HG02798 (cell line): Measurements from ENCODE around the gene ITGB1BP1.

Experiments
- ATAC-seq: cut with Tn5 transposase; IDR thresholded peaks from one replicate; pipeline ENCODE4 v1.9.1; 2021; ENCODE audit warnings: mild to moderate bottlenecking; ENCODE audit not compliant: unreplicated experiment, poor library complexity

Gene ITGB1BP1

DNA sequence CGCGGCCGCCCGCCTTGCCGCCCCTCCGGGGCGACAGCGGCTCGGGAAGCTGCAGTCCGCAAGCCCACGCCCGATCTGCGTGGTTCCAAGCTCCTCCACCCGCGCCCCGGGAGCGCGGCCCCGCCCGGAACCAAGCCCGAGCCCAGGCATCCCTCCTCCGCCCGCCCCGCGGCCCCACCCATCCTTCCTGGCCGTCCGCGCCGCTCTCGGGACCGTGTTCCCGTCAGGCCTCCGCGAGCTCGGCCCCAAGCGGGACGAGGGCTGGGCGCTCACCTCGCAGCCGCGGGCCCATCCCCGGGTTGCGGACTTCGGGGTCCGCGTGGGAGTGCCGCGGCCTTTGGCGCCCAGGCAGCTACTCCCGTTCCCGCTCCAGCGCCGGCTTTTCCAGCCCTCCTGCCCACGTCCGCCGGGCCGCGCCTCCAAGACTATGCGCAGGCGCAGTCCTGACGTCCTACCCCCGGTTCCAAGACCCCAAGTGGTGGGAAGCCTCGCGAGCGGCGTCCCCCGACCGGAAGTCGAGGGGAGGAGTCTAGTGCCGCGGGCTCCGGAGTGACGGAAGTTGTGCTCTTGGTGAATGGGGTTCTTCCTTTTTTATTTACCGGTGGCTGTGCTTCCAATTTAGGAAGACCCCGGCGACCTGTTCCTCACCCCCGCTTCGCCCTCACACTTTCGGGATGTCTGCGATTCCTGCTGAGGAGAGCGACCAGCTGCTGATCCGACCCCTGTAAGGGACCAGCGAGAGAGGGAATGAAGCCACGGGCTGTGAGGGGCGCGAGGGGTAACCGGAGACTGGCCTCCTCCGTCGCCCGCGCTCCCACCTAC, at the start of gene ITGB1BP1, which contains the start of gene CPSF3:
TSS of gene ITGB1BP1 (minus strand) at position 429 of the 822 bp plus-strand sequence. CDS start 4,831 bp downstream, outside the sequence.
TSS of gene CPSF3 (plus strand) at position 555 of the 822 bp plus-strand sequence. CDS start at position 675, 120 bp downstream.
- ATAC-seq: peak; percentile 86

GRCh38 chr2:9472511-9472910, 49.2 kb upstream of the ITGB1BP1 start:
- ATAC-seq: no peak

DNA sequence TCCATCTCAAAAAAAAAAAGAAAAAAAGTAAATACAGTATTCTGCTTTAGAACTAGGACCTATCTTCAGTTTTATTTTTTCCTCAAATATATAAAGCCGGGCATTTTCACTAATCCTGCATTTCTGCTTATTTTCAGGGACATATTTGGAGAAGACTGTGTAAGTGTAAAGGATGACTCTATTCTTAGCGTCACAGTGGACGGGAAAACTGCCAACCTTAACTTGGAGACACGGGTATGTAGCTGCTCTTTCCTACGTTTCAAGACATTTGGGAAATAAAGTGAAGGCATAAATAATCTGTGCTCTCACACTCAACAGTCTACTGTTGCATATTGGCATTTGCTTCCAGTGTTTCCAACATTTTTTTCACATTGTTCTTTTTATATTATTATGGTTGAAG, 47.9 kb upstream of the ITGB1BP1 start:
- ATAC-seq: no peak

DNA sequence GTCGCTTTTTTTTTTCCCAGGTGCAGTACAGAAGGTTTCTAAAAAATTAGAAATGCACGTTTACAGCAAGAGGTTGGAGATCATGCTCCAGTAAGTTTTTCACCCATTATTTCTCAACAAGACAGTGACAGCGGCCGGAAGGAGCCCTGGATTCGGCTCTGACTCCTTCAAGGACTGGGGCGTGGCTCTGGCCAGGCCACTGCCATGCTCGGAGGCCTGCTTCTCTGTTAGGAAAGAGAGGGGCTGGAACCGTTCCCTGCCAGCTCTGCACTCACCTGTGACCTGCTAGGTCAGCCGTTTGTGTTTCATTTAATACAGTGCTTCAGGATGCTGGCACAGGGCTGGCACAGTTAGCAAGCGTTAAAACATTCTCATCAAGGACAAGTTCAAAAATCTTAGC, 44.4 kb upstream of the ITGB1BP1 start:
- ATAC-seq: no peak

DNA sequence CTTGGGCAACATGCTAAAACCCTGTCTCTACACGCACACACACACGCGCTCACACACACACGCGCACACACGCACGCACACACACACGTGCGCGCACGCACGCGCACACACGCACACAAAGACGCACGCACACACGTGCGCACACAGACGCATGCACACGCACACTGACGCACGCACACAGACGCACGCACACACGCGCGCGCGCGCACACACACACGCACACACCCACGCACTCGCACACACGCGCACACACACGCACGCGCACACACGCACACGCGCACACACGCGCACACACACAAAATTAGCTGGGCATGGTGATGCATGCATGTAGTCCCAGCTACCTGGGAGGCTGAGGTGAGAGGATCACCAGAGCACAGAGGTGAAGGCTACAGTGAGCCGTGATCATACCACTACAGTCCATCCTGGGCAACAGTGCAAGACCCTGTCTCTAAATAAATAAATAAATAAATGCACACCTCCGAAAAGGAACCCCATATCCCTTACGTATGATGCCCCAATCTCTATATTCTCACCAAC, 42.9 kb upstream of the ITGB1BP1 start:
- ATAC-seq: no peak

- ATAC-seq: no peak
Observed at GRCh38 chr2:9465170-9465569, 41.8 kb upstream of the ITGB1BP1 start.

DNA sequence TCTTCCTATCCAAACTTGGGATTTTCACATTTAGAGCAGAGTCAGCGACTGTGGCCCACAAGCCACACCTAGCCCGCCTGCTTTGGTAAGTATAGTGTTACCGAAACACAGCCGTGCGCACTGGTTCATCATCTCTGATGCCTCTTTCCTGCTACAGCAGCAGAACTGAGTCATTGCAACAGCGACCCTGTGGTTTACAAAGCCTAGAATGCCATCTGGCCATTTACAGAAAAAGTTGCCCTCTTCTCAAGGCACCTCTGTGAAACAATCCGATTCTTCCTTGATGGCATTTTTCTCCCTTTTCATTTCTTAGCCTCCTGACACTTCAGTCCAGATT, 40.3 kb upstream of the ITGB1BP1 start:
- ATAC-seq: no peak

DNA sequence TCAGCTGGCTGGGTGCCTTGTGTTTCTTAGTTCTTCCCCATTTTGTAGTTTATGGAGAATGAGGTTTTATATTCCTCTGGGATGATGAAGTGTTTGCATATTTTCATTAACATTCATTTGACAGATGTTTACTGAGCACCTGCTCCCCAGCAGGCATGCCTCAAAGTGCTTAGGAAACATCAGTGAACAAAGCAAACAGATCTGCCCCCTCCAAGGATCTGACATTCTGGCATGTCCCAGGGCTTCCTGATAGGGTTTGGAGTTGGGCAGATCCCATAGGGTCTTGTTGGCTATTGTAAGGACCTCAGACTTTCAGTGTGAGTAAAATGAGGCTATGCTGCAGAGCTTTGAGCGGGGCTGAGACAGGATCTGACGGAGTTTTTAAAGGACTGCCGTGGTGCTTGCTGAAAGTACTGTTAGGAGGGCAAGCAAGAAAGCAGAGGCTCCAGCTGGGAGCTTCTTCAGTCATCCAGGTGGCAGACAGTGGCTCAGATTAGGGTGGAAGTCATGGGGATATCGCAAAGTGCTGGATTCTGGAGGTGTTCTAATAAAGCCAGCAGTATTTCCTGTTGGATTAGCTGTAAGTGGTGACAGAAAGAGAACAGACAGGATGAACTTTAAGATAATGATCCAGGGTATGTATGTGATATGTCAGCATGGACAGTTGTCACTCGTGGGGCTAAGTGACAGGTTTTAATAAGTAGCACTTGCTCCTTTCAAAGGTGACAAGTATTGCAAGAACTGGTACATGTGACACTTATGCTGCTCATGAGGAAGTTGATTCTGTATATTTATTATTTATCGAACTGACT, 39.8 kb upstream of the ITGB1BP1 start:
- no peak for ATAC-seq

GRCh38 chr2:9462313-9462712, 39.0 kb upstream of the ITGB1BP1 start:
- no peak for ATAC-seq

GRCh38 chr2:9461079-9461478, 37.8 kb upstream of the ITGB1BP1 start:
- ATAC-seq: no peak

DNA sequence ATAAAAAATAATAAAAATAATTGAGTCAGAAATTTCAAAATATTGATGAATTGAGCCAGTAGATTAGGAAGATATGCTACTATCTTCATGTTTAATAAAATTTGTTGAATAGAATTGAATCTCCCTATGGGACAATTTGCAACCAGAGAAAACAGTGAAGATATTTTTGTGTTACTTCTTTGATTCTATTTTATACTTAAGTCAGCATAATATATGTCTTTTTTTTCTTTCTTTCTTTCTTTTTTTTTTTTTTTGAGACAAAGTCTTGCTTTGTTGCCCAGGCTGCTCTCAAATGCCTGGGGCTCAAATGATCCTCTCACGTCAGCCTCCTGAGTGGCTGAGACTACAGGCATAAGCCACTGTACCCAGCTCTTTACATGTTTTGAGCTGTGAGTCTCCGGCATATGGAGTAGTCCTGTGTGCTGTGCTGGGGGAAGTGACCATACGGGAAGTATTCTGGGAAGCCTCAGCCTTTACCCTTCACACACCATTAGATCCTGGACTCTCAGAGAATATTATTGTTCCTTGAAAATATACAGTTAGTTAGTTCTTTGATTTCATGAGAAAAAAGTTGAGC, 37.2 kb upstream of the ITGB1BP1 start:
- no peak for ATAC-seq

DNA sequence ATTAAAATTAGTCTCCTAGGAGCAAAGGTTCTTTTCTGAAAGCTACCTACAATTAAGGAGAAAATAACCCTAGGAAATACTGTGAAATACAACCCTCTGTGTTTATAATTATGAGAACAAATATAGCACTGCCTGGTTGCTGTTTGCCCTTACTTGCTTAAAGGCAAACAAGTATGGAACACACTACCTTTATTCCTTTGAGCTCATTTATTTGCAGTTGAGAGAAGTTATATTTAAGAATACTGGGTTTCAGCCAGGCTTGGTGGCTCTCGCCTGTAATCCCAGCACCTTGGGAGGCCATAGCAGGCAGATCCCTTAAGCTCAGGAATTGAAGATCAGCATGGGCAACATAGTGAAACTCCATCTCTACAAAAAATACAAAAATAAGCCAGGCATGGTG, 27.9 kb upstream of the ITGB1BP1 start:
- ATAC-seq: no peak

DNA sequence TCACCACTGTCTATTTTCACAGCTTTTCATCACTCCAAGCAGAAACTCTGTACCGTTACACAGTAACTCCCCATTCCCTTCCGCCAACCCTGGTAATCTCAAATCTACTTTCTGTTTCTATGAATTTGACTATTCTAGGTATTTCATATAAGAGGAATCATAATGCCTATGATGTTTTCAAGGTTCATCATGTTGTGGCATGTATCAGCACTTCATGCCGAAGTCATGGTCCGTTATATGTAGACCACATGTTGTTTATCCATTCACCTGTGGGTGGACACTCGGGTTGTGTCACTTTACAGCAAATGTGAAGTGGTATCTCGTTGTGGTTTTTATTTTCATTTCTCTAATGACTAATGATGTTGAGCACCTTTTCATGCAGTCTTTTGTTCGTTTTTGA, 21.8 kb upstream of the ITGB1BP1 start:
- no peak for ATAC-seq

DNA sequence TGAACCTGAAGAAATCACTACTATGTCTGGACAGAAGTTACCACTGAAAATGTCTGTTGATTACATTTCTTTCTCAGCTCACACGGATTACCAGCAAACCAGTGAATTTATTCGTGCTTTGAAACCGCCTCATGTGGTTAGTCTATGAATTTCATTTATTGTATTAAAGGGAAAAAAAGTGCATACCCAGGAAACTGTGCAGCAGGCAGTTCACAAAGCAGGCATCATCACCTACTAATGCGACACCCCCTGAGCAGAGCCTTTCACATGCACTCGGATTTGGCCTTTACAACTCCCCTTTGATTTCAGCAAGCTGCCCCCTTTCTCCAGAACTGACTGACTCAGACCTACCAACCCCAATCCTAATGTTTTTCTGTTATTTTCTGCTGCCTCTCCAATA, 20.2 kb upstream of the ITGB1BP1 start:
- no peak for ATAC-seq

DNA sequence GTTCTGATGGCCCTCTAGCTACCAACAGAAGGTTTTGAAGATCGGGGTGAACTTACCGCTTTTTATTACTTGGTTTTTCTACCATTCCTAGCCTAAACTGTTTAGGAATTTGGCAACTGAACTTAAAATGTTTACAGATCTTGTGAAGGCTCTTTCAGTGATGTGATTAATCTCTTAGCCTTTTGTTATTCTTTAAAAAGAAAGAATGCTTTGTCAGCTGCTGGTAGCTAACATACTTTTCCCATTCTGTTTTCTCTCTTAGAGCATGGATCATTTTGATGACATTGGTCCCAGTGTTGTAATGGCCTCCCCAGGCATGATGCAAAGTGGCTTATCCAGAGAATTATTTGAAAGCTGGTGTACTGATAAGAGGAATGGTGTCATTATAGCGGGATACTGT, 18.2 kb upstream of the ITGB1BP1 start:
- no peak for ATAC-seq

DNA sequence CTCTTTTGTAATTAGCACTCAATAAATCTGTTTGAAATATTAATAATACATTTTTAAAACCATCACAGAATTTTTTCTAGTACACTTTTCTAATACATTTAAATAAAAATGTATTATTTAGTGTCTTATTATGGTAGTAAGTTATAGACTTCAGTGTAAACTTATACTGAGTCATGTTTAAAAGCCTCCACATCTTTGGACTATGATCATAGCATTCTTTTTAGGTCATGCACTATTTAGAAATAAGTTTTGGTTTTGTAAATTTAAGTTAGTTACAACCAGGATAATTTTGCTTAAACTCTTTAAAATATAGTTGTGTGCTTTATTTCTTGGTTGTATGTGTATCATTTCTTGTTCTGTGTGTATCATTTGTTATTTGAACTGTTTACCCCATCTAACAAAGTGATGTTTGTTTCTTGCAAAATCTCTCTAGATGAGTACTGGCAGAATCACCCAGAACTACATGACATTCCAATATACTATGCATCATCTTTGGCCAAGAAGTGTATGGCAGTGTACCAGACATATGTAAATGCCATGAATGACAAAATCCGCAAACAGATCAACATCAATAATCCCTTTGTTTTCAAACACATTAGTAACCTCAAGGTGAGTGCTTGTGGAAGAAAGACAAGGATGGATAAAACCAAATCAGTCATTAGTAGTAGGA, 16.9 kb upstream of the ITGB1BP1 start:
- no peak for ATAC-seq

- no peak for ATAC-seq
Observed at GRCh38 chr2:9439536-9439935, 16.2 kb upstream of the ITGB1BP1 start.

DNA sequence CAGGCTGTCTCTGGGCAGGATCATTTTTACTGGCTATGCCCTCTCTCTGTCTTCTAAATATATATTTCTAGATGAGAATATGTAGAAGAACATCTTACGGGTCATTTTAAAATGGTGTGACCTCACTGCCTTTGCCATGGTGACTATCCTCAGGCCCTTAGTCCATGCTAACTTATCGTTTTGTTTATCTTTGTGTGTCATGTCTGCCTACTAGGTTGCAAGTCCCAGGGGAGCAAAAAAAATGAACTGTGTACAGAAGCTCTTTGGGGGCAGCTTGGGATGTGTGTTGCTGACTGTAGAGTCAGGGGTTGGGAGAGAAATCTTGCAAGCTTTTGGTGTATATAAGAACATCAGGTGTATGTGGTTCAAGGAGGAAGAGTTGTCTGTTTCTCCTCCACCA, 11.2 kb upstream of the ITGB1BP1 start:
- no peak for ATAC-seq

DNA sequence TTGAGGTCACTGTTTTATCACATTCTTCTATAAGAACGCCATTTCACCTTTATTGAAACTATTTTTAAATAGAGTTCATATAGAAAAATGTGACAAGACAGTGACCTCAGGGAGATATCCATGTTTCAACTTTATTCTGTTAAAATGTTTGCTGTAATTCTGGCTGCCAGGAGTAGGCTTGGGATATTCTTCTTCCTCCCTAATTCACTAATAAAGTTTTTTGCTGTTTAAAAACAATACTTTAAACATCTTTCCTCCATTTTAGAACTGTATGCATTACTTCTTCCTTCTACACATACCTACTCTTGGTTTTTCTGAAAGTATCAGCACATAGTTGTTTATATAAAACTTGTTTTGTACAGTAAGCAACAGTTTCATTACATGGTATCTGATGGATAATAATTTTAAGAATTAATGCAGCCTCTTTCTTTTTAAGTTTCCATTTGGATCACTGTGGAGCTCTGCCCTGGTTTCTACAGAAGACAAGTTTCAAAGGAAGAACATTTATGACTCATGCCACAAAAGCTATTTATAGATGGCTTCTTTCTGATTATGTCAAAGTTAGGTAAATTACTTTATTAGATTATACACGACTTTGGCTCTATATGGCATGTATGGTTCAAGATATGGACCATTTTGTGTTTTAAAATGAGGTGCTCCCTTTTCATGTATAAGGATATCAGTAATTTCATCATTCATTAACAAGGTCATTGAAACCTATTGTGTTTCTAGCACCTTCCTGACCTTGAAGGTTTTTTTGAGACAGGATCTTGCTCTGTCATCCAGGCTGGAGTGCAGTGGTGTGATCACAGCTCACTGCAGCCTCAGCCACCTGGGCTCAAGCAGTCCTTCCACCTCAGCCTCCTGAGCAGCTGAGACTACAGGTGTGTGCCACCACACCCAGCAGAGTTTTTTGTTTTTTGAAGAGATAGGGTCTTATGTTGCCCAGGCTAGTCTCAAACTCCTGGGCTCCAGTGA, 7.3 kb upstream of the ITGB1BP1 start:
- ATAC-seq: no peak
